Mammary epithelial cell (primary cell): ENCODE results near the gene ASCL3.

Experiments
- EZH2 ChIP-seq: IDR thresholded peaks from 2 replicates; pipeline ENCODE4 v1.6.1; 2012; ENCODE audit warnings: low read length, inconsistent platforms, borderline replicate concordance
- TF ChIP-seq, protein P1 (sequence below), 2 donors: IDR thresholded peaks in 1 of 2; conservative IDR thresholded peaks in 1 of 2; 2 replicates each; pipeline ENCODE4 v1.5.1; 2011 to 2012; ENCODE audit warnings: inconsistent platforms in 2 of 2, low read length in 2 of 2, mild to moderate bottlenecking in 2 of 2, control low read depth in 1 of 2, low read depth in 1 of 2; ENCODE audit not compliant: insufficient read depth in 1 of 2; ENCODE audit errors: extremely low read depth in 1 of 2

DNA sequence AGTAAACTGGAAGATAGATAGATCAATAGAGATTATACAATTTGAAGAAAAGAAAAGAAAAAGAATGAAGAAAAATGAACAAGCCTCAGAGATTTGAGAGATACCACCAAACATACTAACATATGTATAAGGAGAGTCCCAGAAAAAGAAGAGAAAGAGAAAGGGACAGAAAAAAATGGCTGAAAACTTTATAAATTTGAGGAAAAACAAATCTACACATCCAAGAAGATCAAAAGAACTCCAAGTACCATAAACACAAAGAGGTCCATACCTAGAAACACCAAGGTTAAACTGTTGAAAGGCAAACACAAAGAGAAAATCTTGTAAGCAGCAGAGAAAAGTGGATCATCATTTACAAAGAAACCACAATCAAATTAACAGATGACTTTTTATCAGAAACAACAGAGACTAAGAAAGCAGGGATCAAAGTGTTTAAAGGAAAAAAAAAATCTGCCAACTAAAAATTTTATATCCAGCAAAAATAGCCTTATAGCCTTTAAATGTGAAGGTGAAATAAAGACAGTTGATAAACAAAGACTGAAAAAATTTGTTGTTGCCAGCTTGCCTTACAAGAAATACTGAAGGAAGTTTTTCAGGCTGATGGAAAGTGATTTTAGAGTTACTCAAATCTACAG is 43.6 kb downstream of the ASCL3 start:
- TF ChIP-seq EZH2: no peak
- TF ChIP-seq, protein P1, sequence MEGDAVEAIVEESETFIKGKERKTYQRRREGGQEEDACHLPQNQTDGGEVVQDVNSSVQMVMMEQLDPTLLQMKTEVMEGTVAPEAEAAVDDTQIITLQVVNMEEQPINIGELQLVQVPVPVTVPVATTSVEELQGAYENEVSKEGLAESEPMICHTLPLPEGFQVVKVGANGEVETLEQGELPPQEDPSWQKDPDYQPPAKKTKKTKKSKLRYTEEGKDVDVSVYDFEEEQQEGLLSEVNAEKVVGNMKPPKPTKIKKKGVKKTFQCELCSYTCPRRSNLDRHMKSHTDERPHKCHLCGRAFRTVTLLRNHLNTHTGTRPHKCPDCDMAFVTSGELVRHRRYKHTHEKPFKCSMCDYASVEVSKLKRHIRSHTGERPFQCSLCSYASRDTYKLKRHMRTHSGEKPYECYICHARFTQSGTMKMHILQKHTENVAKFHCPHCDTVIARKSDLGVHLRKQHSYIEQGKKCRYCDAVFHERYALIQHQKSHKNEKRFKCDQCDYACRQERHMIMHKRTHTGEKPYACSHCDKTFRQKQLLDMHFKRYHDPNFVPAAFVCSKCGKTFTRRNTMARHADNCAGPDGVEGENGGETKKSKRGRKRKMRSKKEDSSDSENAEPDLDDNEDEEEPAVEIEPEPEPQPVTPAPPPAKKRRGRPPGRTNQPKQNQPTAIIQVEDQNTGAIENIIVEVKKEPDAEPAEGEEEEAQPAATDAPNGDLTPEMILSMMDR (conservative IDR thresholded peaks at IDR 0.05 in 1 of 2, IDR thresholded peaks at IDR 0.05 in 1 of 2; ENCODE audit: extremely low read depth in 1 of 2, insufficient read depth in 1 of 2, low read depth in 1 of 2, low read length in 2 of 2): no peak
